Mucosa of stomach (tissue), 1 donor: ENCODE results near the gene STK24.
"Not testable (repeated sequence)": the region's sequence is repeated elsewhere in the genome, so short reads cannot be mapped to it uniquely, and the experiment has no call there.

Experiments used
- H3K27me3 ChIP-seq: one replicate; pipeline ENCODE4 v1.7.0; 2013; ENCODE audit warnings: mild to moderate bottlenecking, low read length; ENCODE audit not compliant: control insufficient read depth, insufficient read depth
- H3K36me3 ChIP-seq: one replicate; pipeline ENCODE4 v1.7.0; 2013; ENCODE audit warnings: low read length; ENCODE audit not compliant: control insufficient read depth, insufficient read depth
- H3K4me1 ChIP-seq: one replicate; pipeline ENCODE4 v1.7.0; 2013; ENCODE audit warnings: mild to moderate bottlenecking, low read length; ENCODE audit not compliant: control insufficient read depth, insufficient read depth
- H3K4me3 ChIP-seq: one replicate; pipeline ENCODE4 v1.7.0; 2013; ENCODE audit warnings: low read length
- H3K9ac ChIP-seq: one replicate; pipeline ENCODE4 v1.7.0; 2013; ENCODE audit warnings: mild to moderate bottlenecking, low read length, moderate library complexity
- H3K9me3 ChIP-seq: one replicate; pipeline ENCODE4 v1.7.0; 2013; ENCODE audit warnings: mild to moderate bottlenecking, low read length, moderate library complexity; ENCODE audit not compliant: control insufficient read depth
- donor health status: Pancreatic carcinoma.

The STK24 gene

DNA sequence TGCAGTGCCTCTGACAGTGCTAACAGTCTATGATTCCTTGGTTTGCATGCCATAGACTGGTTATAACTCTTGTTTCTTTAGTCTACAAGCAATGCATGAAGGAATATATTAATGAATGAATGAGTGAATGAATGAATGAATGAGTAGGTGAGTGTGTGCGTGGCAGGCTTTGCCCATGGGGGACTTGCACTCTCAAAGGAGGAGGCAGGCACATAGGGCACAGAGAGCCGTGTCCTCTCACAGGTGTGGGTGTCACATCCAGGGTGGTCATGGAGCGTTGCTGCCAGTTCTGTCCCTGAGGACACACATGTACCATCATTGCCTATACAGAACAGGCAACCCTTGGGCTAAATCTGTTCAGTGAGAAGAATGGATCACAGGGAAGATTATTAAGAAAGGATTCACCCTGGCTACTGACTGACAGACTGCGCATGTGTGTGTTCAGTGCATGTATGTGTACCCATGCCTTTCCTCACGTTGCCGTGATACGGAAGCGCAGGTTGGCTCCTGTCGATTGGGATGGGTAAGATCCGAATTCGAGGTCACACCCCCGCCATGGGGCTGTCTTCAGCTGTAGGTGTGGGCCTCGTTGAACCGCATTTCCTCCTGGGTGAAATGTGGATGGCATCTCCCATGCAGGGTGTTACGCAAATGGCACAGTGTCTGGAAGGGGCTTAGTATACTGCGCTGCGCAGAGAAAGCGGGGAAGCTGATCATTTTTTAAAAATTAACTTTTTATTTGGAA lies 161.4 kb downstream of the STK24 start:
- H3K36me3 ChIP-seq: no peaks in the 10 kb centered on the region
- no peaks in the 10 kb centered on the region for H3K9me3 ChIP-seq
- no peak overlapping the region for H3K4me3 ChIP-seq
- H3K4me1 ChIP-seq: peaks cover 16% of the 10 kb centered on the region
- H3K9ac ChIP-seq: no peak overlapping the region
- no peaks in the 10 kb centered on the region for H3K27me3 ChIP-seq

DNA sequence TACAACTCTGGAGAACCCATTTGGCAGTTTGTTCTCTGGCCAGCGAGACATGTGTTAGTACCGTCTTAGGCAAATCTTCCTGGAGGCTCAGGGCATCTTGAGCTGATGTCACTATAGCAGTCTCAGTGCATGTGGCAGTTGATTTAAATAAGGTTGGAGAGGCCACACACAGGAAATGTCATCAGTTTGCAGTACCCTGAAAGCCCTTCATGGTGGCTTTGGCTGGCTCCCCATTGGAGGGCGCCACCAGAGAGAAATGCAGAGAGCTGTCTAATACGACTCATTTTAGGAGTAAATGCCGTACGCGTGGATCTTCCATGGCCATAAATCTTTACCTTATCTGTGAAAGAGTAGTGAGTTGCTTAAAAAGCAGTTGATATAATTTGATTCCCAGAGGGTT lies 163.1 kb downstream of the STK24 start:
- Histone ChIP-seq H3K36me3 (no peaks in the 10 kb centered on the region), H3K4me1 (peaks cover 16% of the 10 kb centered on the region), H3K4me3 (no peak overlapping the region), H3K9ac (no peak overlapping the region), H3K9me3 (no peaks in the 10 kb centered on the region), H3K27me3 (no peaks in the 10 kb centered on the region)

DNA sequence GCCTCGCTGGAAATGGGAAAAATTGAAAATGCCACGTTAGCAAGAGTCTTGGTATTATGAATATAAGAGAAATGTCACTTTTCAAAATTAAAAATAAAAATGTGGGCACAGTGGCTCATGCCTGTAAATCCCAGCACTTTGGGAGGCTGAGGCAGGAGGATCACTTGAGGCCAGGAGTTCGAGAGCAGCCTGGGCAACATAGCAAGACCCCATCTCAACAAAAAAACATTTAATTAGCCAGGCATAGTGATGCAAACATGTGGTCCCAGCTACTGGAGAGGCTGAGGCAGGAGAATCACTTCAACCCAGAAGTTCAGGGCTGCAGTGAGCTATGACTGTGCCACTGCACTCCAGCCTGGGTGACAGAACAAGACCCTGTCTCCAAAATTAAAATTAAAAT lies 163.6 kb downstream of the STK24 start:
- H3K9ac ChIP-seq, H3K36me3 ChIP-seq: not testable (repeated sequence)

DNA sequence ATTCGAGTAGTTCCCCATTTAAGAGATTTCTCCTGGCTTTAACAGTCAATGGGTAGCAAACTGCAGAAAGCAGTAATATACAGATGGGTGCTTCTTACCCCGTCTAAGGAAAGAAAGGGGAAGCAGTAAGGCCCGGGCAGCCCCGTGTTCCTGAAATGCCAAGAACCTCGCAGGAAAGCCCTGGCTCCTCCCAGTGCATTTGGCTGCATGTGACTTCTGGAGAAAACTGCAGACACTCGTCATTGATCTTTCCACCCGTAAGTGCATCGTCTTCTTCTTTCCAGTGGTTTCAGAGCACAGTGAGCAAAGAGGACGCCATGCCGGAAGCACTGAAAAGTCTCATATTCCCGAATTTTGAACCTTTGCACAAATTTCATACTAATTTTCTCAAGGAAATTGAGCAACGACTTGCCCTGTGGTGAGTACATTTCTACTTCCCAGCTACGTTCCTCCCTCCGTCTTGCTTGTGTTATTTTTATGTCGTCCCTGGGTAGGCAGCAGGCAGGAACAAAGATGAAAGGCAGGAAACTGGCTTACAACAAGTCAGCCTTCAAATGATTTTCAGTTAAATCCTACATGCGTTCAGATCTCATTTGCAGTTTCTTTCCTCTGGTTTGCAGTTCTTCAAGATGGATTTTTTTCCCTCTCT lies 165.2 kb downstream of the STK24 start:
- no peak overlapping the region for H3K4me3 ChIP-seq
- no peak overlapping the region for H3K9ac ChIP-seq
- peaks cover 11% of the 10 kb centered on the region for H3K4me1 ChIP-seq
- H3K9me3 ChIP-seq: no peaks in the 10 kb centered on the region
- H3K27me3 ChIP-seq: no peaks in the 10 kb centered on the region
- H3K36me3 ChIP-seq: no peaks in the 10 kb centered on the region

More for the DNA sequence above, 163.6 kb downstream of the STK24 start:
- H3K27me3 ChIP-seq, H3K9me3 ChIP-seq, H3K4me3 ChIP-seq: not testable (repeated sequence)
- peaks cover 16% of the 10 kb centered on the region for H3K4me1 ChIP-seq

DNA sequence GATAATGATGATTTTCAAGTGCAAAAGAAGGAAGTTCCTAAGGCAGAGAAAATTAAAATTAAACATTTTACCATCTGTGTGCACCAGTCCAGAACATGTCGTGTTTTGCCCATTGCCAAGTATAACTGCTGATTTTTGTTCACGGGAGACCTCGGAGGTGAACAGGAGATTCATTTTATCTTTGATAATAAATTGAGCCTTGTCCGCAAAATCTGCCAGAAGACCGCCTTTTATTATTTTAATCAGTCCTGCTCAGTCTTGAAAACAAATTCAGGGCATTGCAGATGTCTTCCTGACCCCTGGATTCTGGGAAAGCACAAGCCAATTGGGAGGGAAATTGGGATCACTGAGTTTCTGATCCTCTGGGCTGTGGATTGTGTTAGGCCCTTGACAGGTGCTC lies 165.9 kb downstream of the STK24 start:
- no peak overlapping the region for H3K4me3 ChIP-seq
- H3K9me3 ChIP-seq: no peaks in the 10 kb centered on the region
- H3K27me3 ChIP-seq: no peaks in the 10 kb centered on the region
- no peak overlapping the region for H3K9ac ChIP-seq
- H3K4me1 ChIP-seq: peaks cover 4% of the 10 kb centered on the region
- no peaks in the 10 kb centered on the region for H3K36me3 ChIP-seq

DNA sequence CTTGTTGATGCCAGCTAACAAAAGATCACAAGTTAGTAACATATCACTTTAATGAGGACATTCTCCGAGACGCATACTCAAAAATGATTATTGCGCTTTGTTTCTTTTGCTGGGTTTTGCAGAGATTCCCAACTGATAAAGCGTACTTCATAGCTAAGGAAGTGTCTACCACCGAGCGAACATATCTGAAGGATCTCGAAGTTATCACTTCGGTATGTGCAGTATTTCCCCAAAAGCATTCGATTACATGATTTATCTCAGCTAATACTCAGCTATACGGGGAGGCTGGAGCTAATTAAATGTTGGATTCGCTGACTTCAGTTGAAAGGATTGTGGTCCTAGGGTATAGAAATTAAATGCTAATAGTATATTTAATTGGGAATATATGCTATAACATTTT lies 166.3 kb downstream of the STK24 start:
- Histone ChIP-seq H3K36me3 (no peaks in the 10 kb centered on the region), H3K27me3 (no peaks in the 10 kb centered on the region), H3K4me1 (no peaks in the 10 kb centered on the region), H3K4me3 (no peak overlapping the region), H3K9me3 (no peaks in the 10 kb centered on the region), H3K9ac (no peak overlapping the region)

DNA sequence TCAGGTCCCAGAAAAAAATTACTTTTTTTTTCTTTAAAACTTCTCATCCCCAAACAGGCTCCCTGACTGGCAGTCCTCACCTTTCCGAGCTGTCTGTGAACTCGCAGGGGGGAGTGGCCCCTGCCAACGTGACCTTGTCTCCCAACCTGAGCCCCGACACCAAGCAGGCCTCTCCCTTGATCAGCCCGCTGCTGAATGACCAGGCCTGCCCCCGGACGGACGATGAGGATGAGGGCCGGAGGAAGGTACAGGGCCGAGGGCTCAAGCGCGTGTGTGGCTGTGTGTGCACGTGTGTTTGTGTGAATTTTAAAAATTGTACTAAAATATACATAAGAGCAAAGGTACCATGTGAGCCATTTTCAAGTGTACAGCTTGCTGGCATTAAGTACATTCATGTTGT lies 167.6 kb downstream of the STK24 start:
- Histone ChIP-seq H3K9ac (no peak overlapping the region), H3K9me3 (no peaks in the 10 kb centered on the region), H3K4me3 (no peak overlapping the region), H3K4me1 (no peaks in the 10 kb centered on the region), H3K27me3 (no peaks in the 10 kb centered on the region), H3K36me3 (no peaks in the 10 kb centered on the region)

DNA sequence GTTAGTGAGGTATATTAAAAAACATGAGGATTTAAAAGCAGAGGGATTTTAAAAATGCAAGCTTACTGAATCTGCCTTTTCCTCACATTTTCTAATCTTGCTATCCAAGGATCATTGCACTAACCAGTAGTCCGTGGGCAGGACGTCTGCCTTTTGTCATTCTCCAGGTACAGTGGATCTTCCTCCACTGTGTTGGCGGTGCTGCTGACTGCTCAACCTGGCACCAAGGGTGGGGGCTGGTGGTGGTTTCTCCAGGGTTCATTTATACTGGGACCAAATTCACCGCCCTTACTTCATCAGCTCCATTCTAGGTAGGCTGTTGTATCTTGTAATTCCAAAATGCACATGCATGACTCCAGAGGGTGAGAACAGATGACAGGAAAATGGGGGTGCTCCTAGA lies 169.3 kb downstream of the STK24 start:
- Histone ChIP-seq H3K4me3 (no peak overlapping the region), H3K9me3 (no peaks in the 10 kb centered on the region)

DNA sequence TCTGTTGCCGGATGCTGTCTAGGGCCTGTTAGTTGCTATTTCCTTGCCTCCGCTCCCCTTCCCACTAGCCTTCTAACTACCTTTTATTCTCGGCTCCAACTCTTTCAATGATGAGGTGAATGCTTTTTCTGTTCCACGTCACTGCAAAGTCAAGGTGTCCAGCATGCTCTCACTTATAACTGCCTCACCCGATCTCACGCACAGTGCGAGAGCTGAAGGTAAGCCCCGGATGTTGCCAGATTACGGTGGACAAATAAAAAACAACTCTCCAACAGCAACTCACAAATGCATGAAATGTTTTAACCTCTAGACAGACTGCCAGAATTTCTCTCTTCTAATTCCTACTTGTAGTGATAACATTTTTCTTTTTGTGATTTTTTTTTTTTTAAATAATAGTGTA lies 169.9 kb downstream of the STK24 start:
- H3K9ac ChIP-seq: no peak overlapping the region
- H3K27me3 ChIP-seq: no peaks in the 10 kb centered on the region
- H3K4me1 ChIP-seq: no peaks in the 10 kb centered on the region
- H3K9me3 ChIP-seq: no peaks in the 10 kb centered on the region
- no peaks in the 10 kb centered on the region for H3K36me3 ChIP-seq
- no peak overlapping the region for H3K4me3 ChIP-seq

More for the DNA sequence above, 169.3 kb downstream of the STK24 start:
- H3K27me3 ChIP-seq: no peaks in the 10 kb centered on the region
- H3K36me3 ChIP-seq: no peaks in the 10 kb centered on the region
- H3K9ac ChIP-seq: no peak overlapping the region
- H3K4me1 ChIP-seq: no peaks in the 10 kb centered on the region

DNA sequence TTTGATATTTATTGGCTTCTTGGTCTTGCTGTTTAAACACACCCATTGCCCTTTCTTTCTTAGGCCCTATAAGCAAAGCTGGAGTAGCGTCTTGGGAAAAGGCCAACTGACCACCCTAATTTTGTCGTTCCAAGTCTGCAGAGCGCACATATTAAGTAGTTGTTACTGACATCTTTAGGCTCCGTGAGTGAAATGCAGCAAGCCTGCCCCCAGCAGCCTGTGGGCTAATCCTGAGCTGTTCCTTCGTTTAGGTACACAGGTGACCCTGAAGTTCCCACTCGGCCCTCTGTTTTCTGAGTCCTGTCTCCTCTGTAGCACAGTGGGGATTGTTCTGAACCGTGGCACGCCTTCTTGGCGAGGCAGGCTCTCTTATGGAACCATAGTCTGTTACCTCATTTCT lies 170.5 kb downstream of the STK24 start:
- Histone ChIP-seq H3K27me3 (no peaks in the 10 kb centered on the region), H3K36me3 (no peaks in the 10 kb centered on the region), H3K4me1 (no peaks in the 10 kb centered on the region), H3K4me3 (no peak overlapping the region), H3K9me3 (no peaks in the 10 kb centered on the region), H3K9ac (no peak overlapping the region)

DNA sequence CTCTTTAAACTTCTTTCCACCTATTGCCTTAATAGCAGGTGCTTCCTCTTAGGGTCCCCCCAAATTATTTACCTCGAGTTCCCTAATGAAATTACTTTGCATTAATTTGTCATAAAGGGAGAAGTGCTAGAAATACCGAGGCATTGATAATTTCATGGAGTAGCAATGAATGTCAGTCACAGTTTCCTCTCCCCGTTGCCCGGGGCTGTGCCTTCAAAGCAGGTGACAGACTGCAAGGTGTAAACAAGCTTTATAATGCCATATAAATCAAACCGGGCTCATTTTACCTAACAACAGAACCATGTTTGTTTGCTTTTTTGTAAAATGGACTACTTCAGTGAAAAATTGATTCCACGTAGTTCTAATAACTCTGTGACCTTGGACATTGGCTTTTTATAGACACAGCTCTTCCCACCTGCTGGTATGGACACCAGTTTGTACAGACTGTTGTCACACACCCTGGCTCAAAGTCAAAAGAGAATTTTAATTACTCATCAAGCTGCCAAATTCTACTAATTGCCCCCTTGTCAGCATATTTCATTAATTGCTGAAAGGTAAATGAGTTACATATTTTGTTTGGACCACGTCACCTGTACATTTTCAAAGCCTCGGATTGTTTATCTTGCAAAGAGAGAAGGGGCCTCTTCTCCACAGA lies 171.1 kb downstream of the STK24 start:
- no peaks in the 10 kb centered on the region for H3K36me3 ChIP-seq
- no peak overlapping the region for H3K4me3 ChIP-seq
- H3K9me3 ChIP-seq: no peaks in the 10 kb centered on the region
- H3K4me1 ChIP-seq: no peaks in the 10 kb centered on the region
- no peaks in the 10 kb centered on the region for H3K27me3 ChIP-seq
- H3K9ac ChIP-seq: no peak overlapping the region

DNA sequence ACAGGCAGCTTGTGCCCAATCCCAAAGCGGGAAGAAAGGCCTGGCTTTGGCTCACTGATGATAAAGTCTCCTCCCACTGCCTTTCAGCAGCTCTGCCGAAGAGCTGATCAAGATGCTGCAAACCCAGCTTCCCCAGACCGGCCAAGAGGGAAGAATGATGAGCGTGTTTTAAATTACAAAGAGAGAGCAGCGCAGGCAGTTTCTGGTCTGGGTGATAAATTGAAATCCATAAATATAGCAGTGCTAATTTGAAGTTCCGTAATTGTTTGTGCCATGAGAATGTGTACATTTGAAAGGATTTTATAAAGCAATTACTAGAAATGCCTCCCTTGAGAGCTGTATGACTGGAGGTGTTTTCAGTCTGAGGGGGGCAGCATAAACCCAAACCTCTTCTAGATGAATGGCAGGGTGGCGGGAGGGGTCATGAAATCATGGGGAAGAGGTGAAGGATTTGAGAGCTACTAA lies 171.8 kb downstream of the STK24 start:
- H3K27me3 ChIP-seq: no peaks in the 10 kb centered on the region
- no peak overlapping the region for H3K4me3 ChIP-seq
- no peak overlapping the region for H3K9ac ChIP-seq
- no peaks in the 10 kb centered on the region for H3K9me3 ChIP-seq
- H3K4me1 ChIP-seq: no peaks in the 10 kb centered on the region
- no peaks in the 10 kb centered on the region for H3K36me3 ChIP-seq
